HG02870 (cell line): ENCODE data around the gene HNRNPH3.

Source experiments
- ATAC-seq: cut with Tn5 transposase; IDR thresholded peaks from one replicate; pipeline ENCODE4 v1.9.1; 2021; ENCODE audit warnings: mild to moderate bottlenecking, moderate library complexity; ENCODE audit not compliant: unreplicated experiment

The HNRNPH3 gene

DNA sequence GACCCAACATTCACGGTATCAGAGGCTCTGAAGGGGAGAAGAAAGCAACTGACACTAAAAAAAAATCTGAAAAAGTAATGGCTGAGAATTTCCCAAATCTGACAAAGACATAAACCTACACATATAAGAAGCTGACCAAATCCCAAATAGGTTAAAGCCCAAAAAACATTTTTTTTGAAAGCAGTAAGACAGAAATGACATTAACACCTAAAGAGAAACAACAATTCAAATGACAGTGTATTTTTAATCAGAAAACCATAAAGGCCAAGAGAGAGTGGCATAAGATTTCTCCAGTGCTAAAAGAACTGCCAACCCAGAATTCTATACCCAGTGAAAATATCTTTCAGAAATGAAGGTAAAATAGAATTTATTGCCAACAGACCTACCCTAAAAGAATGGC is 39.7 kb downstream of the HNRNPH3 start:
- no peak for ATAC-seq

GRCh38 chr10:68385740-68386139 is 53.9 kb downstream of the HNRNPH3 start:
- ATAC-seq, result no peak
